Adrenal gland (tissue), 5 donors: ENCODE measurements around the gene BBS7.

Experiments
- POLR2A ChIP-seq, 2 donors: fragments of 450-650 bp; IDR thresholded peaks; one replicate each; pipeline ENCODE4 v1.6.1; 2017; ENCODE audit warnings: antibody characterized with exemption in 2 of 2, mild to moderate bottlenecking in 2 of 2, moderate library complexity in 1 of 2
- TF ChIP-seq, protein P1 (sequence below), 6 experiments: fragments of 450-650 bp in 4 of 6; fragments of 200-600 bp in 2 of 6; sonication (generic) in 1 of 6; IDR thresholded peaks; 1 replicate in 5 of 6; 2 replicates in 1 of 6; pipeline versions ENCODE4 v1.5.1 to v1.8.0; 2016 to 2021; ENCODE audit warnings: antibody characterized with exemption in 6 of 6, mild to moderate bottlenecking in 2 of 6, moderate library complexity in 1 of 6
- donor health status: DM: no; HTN: no; CAD: no.

DNA sequence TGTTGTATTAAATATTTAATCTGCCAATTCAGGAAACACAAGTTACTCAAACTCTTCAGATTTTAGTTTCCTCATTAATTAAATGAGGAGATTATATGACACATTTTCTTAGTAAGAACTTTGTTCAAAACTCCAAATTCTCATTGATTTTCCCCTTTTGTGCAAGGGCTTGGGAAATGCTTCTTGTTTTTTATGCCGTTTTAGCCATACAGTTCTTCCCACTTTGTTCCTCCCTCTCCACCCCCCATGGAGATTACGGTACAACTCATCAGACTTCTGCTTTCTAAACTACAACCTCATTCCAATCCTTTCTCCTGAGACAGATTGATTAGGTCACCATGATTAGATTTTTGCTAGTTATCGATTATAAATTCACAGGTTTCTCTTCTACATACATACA is 10.9 kb upstream of the BBS7 start:
- TF ChIP-seq, protein P1, sequence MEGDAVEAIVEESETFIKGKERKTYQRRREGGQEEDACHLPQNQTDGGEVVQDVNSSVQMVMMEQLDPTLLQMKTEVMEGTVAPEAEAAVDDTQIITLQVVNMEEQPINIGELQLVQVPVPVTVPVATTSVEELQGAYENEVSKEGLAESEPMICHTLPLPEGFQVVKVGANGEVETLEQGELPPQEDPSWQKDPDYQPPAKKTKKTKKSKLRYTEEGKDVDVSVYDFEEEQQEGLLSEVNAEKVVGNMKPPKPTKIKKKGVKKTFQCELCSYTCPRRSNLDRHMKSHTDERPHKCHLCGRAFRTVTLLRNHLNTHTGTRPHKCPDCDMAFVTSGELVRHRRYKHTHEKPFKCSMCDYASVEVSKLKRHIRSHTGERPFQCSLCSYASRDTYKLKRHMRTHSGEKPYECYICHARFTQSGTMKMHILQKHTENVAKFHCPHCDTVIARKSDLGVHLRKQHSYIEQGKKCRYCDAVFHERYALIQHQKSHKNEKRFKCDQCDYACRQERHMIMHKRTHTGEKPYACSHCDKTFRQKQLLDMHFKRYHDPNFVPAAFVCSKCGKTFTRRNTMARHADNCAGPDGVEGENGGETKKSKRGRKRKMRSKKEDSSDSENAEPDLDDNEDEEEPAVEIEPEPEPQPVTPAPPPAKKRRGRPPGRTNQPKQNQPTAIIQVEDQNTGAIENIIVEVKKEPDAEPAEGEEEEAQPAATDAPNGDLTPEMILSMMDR (IDR thresholded peaks at IDR 0.05) = no peak
- no peak for TF ChIP-seq POLR2A (IDR thresholded peaks at IDR 0.05)
